Body of pancreas (tissue), 4 donors: ENCODE results near the gene ECE2. TPM values are rescaled to one million over a fixed set of nuclear protein-coding genes. Genes with fewer than 3 reads are reported as not detected.

ENCODE experiments used
- ATAC-seq: fragments of 150-250 bp; one replicate; pipeline ENCODE4 v1.9.1; 2016
- DNase-seq, 4 donors: peaks; one replicate each; pipeline ENCODE4 v3.0.0-alpha.2; 2019
- H3K27ac ChIP-seq, 4 donors: fragments of 200-600 bp; sonication (generic); 1 replicate in 3 of 4; 2 replicates in 1 of 4; pipeline versions ENCODE4 v1.5.1 to v1.6.1; 2016 to 2019; ENCODE audit warnings: mild to moderate bottlenecking in 1 of 4, mixed read lengths in 1 of 4, moderate library complexity in 1 of 4
- H3K27me3 ChIP-seq, 2 donors: fragments of 200-600 bp; sonication (generic); one replicate each; pipeline ENCODE4 v1.6.0; 2016; ENCODE audit warnings: mild to moderate bottlenecking in 1 of 2
- H3K36me3 ChIP-seq, 2 donors: fragments of 200-600 bp; sonication (generic); replicated peaks in 1 of 2; 2 replicates each; pipeline ENCODE4 v1.5.1; 2016; ENCODE audit warnings: low read depth in 2 of 2; ENCODE audit not compliant: insufficient read depth in 1 of 2
- H3K4me1 ChIP-seq: fragments of 200-600 bp; sonication (generic); one replicate; pipeline ENCODE4 v1.6.0; 2016
- H3K4me3 ChIP-seq, 2 donors: fragments of 200-600 bp; sonication (generic); 1 replicate in 1 of 2; 2 replicates in 1 of 2; pipeline ENCODE4 v1.5.1; 2016 to 2019
- H3K9me3 ChIP-seq, 3 donors: fragments of 200-600 bp; sonication (generic); 1 replicate in 2 of 3; 2 replicates in 1 of 3; pipeline ENCODE4 v1.5.1; 2016
- POLR2A ChIP-seq, 3 donors: fragments of 450-650 bp; IDR thresholded peaks; one replicate each; pipeline ENCODE4 v1.6.1; 2016; ENCODE audit warnings: antibody characterized with exemption in 3 of 3, mild to moderate bottlenecking in 2 of 3
- WGBS, 2 donors: methylation state at CpG; one replicate each; pipeline ENCODE4 v1.1.5; 2017; 5-methylcytosine and 5-hydroxymethylcytosine counted together
- intact Hi-C: fragments of 100-400 bp; cut with DNase I; formaldehyde crosslinking; loops from one replicate; pipeline ENCODE4 v1.15.1; 2023
- total RNA-seq, 2 donors: library from RNA; depleted of rRNA; stranded (reverse); fragments of >200 nt; gene quantifications; one replicate each; pipeline ENCODE4 v1.1.0, GENCODE V29; 2016
- TF ChIP-seq, protein P1 (sequence below), 7 experiments: fragments of 450-650 bp in 4 of 7; fragments of 200-600 bp in 3 of 7; sonication (generic) in 3 of 7; IDR thresholded peaks; one replicate each; pipeline ENCODE4 v1.5.1; 2016 to 2019; ENCODE audit warnings: antibody characterized with exemption in 7 of 7

ECE2 gene
- total RNA-seq, 2 donors from 2014 or later = 11.7 to 18.8 TPM

DNA sequence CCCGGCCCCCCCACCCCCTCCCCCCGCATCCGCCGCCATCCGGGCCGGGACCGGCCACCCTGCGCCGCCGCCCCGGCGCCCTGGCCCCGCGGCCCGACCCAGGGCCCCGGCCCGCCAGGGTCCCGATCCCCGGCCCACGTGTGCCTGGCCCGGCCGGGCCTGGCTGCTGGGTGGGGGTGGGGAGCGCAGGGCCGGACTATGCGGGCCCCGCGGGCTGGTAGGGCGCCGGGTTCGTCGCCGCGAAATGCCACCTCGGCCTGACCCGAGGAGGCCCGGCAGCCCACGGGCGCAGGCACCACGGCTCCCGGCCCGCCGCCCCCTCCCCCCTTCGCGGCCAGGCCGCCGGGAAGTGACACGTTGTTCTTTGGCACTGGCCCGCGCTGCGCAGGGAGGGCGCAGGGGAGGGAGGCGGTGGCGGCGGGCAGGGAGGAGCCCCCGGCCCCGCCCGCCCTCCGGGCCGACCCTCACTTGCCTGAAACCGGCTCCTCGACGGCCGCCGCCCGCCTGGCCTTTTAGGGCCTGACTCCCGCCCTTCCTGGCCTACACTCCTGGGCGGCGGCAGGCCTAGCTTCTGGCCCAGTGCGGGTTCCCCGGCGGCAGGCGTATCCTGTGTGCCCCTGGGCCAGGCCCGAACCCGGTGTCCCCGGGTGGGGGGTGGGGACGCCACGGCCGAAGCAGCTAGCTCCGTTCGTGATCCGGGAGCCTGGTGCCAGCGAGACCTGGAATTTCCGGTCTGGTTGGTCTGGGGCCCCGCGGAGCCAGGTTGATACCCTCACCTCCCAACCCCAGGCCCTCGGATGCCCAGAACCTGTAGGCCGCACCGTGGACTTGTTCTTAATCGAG lies 39.1 kb downstream of the ECE2 start:
- peak; percentile 78 for ATAC-seq
- Histone ChIP-seq H3K36me3 (no peaks in the 10 kb centered on the region), H3K4me1 (peaks cover 46% of the 10 kb centered on the region), H3K27me3 (no peaks in the 10 kb centered on the region), H3K9me3 (no peaks in the 10 kb centered on the region), H3K4me3 (peak overlapping the region; percentile 54 to 97), H3K27ac (peak overlapping the region; percentile 97 to 99 (median 98))
- WGBS, 2 donors = 0% methylated on average over 52 of the region's 89 CpGs; no CpG with 5 or more reads in 1 of the 2 donors
- DNase-seq = peak; percentile 86 to 88 (median 86)
- peak; percentile 33 to 66 (median 51) for TF ChIP-seq POLR2A (IDR thresholded peaks at IDR 0.05)
- TF ChIP-seq, protein P1, sequence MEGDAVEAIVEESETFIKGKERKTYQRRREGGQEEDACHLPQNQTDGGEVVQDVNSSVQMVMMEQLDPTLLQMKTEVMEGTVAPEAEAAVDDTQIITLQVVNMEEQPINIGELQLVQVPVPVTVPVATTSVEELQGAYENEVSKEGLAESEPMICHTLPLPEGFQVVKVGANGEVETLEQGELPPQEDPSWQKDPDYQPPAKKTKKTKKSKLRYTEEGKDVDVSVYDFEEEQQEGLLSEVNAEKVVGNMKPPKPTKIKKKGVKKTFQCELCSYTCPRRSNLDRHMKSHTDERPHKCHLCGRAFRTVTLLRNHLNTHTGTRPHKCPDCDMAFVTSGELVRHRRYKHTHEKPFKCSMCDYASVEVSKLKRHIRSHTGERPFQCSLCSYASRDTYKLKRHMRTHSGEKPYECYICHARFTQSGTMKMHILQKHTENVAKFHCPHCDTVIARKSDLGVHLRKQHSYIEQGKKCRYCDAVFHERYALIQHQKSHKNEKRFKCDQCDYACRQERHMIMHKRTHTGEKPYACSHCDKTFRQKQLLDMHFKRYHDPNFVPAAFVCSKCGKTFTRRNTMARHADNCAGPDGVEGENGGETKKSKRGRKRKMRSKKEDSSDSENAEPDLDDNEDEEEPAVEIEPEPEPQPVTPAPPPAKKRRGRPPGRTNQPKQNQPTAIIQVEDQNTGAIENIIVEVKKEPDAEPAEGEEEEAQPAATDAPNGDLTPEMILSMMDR (IDR thresholded peaks at IDR 0.05) = no peak
- intact Hi-C loops = no loop called here

DNA sequence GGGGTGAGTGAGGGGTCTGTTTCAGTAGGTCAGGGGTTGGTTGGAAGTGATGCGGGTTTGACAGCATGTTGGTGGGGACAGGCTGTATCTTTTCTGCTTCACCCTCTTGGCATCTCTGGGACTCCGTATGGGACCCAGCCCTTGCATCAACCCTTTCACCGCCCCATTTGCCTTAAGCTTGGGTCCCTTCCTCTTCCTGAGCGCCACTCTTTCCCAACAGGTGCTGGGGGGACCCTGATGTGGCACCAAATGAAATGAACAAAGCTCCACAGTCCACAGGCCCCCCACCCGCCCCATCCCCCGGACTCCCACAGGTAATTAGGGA lies 39.7 kb downstream of the ECE2 start:
- intact Hi-C loops = no loop called here
- Histone ChIP-seq H3K27me3 (no peaks in the 10 kb centered on the region), H3K36me3 (no peaks in the 10 kb centered on the region), H3K9me3 (no peaks in the 10 kb centered on the region), H3K27ac (peak overlapping the region; percentile 97 to 99 (median 98)), H3K4me3 (peak overlapping the region; percentile 54 to 97), H3K4me1 (peaks cover 51% of the 10 kb centered on the region)
- ATAC-seq = no peak
- TF ChIP-seq, protein P1 (IDR thresholded peaks at IDR 0.05) = no peak
- TF ChIP-seq POLR2A (IDR thresholded peaks at IDR 0.05) = no peak
- WGBS, 2 donors = 3 to 4% methylated on average over 6 of the region's 6 CpGs
- DNase-seq = no peak

DNA sequence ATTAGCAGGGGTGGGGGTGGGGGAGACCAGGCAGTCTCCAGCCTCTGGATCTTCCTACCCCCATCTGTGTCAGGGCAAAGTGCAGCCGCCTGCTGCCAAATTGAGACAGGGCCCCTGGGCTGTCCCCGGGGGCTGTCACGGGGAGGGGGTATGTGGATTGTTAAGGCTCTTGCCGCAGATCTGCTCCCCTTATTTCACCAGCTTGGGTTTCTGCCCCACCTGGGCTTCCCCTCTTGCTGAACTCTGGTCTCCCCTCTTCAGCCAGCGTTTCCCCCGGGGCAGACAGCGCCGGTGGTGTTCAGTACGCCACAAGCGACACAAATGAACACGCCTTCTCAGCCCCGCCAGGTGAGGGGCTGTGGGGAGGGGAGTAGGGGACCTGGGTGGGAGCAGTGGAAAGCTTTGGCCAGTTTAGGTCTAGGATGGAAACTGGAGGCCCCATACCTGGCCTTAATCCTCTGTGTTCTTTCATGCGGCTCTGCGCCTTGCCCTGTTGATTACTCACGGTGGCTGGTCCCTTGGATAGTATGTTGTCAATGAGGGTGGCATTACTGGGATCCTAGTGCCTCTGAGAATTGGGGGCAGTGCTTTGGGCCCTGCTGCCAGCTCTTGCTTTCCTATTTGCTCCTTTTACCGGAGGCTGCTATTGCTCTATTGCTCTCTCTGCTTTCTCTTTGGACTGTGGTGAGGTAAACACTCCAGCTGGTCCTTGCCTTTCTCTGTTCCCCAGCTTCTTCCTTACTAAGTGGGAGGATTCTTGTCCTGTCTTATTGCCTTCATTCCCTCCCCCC lies 40.2 kb downstream of the ECE2 start:
- DNase-seq = peak in 1 of 4 donors; percentile 26
- H3K27me3 ChIP-seq = no peaks in the 10 kb centered on the region

DNA sequence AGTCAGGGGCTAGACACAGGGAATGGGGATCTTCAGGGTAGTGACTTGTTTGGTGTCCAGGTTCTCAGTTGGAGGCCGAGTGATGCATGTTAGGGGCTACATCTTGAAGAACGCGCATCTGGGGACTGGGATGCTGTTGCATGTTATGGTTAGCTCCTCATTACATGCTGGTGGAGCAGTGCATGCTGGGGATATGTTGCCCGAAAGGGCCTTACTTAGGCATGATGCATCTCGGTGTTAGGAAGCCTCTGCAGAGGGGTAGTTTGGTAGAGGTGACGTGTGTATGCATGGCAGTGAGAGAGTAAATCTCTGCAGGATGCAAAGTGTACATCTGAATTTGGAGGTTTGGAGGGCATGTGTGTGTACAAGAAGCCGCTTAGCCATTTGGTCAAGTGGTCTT lies 41.0 kb downstream of the ECE2 start:
- H3K27me3 ChIP-seq = no peaks in the 10 kb centered on the region
- TF ChIP-seq, protein P1 (IDR thresholded peaks at IDR 0.05) = no peak
- no peak for TF ChIP-seq POLR2A (IDR thresholded peaks at IDR 0.05)
- DNase-seq = no peak
- H3K27ac ChIP-seq = peak overlapping the region in 3 of 4 donors; percentile 86 to 98 (median 97)
- peaks cover 63% of the 10 kb centered on the region for H3K4me1 ChIP-seq
- intact Hi-C loops = no loop called here
- no peak overlapping the region for H3K4me3 ChIP-seq
- 51 to 53% methylated on average over 7 of the region's 7 CpGs for WGBS, 2 donors
- peaks cover 3 to 12% of the 10 kb centered on the region in 2 donors for H3K36me3 ChIP-seq
- no peak for ATAC-seq
- no peaks in the 10 kb centered on the region for H3K9me3 ChIP-seq

More for the DNA sequence above, 40.2 kb downstream of the ECE2 start:
- ATAC-seq = no peak
- WGBS, 2 donors = 9 to 16% methylated on average over 13 to 16 of the region's 16 CpGs
- intact Hi-C loops = no loop called here
- peaks cover 0 to 5% of the 10 kb centered on the region in 2 donors for H3K36me3 ChIP-seq
- H3K27ac ChIP-seq = peak overlapping the region; percentile 97 to 99 (median 98)
- no peak for TF ChIP-seq POLR2A (IDR thresholded peaks at IDR 0.05)
- TF ChIP-seq, protein P1 (IDR thresholded peaks at IDR 0.05) = no peak
- H3K4me3 ChIP-seq = peak overlapping the region; percentile 54 to 97
- no peaks in the 10 kb centered on the region for H3K9me3 ChIP-seq
- peaks cover 56% of the 10 kb centered on the region for H3K4me1 ChIP-seq
